Posterior cingulate gyrus (tissue), 11 donors: ENCODE data around the gene PARP15.
"Not testable (repeated sequence)": the region's sequence is repeated elsewhere in the genome, so short reads cannot be mapped to it uniquely, and the experiment has no call there.

Experiments
- DNase-seq, 10 donors: peaks; one replicate each; pipeline versions ENCODE4 v3.0.0 to v3.0.0-alpha.2; 2020 to 2021; ENCODE audit warnings: mixed read lengths in 3 of 10
- intact Hi-C: fragments of 100-400 bp; cut with DNase I; formaldehyde crosslinking; loops from one replicate; pipeline ENCODE4 v1.15.1; 2023

Gene PARP15

DNA sequence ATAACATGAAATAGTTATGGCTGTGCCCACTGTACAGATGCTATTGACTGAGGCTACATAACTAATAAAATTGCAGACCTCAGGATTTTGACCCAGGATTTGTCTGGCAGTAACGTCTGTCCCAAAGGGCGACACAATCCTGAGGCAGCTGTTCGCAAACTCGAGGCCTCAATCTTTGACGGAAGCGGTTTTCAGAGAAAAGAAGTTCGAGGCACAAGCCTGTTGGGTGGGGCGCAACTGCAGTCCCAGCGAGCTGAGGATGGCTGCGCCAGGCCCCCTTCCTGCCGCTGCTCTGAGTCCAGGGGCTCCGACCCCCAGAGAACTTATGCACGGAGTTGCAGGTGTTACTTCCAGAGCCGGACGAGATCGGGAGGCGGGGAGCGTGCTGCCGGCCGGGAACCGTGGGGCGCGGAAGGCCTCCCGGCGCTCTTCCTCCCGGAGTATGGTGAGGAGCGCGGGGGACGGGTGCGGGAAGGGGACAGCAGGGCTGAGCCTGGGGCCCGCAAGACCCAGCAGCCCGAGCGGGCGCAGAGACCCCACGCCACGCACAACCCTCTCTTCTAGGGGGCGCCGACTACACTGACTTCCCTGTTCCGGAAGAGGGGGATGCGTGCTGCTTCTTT is at the start of gene PARP15:
TSS of gene PARP15 (plus strand) at position 242 of the 623 bp plus-strand sequence. CDS start at position 260, 18 bp downstream.
- DNase-seq, result peak in 1 of 10 donors; percentile 65
- intact Hi-C loops, result no loop called here

DNA sequence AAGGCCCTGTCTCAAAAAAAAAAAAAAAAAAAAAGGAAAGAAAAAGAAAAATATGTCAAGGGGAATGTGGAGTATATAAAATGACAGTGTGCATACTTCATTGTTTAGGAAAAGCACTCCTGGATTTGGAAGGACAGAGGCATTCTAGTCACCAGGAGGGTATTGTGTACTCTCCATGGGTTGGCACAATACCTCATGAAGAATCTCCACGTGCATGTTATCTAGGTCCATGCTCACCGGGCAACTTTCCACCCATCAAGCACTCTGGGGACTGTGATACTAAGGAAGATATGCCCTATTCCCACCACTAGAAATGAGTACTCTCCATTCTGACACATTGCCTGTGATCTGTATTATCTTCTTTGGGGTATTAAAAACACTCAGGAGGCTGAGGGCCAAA is 47.3 kb upstream of the PARP15 start:
- intact Hi-C loops, result no loop called here
- DNase-seq, result no peak

DNA sequence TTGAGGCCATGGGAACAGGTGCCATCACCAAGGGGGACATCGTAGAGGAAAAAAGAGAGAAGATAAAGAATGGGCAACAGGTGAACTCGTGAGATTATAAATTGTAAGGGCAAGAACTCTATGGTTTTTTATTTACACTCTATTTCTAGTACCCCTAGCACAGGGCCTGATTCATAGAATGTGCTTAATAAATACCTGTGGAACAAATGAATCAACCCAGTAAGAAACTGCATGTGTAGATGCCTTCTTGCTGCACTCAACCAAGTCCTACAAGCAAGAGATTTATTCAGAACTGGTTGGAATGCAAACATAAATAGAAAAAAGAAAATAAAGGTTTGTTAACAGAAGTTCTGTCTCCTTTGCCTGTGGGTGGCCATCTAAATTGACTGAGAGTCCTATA is 44.0 kb upstream of the PARP15 start:
- DNase-seq, result no peak
- intact Hi-C loops, result no loop called here

DNA sequence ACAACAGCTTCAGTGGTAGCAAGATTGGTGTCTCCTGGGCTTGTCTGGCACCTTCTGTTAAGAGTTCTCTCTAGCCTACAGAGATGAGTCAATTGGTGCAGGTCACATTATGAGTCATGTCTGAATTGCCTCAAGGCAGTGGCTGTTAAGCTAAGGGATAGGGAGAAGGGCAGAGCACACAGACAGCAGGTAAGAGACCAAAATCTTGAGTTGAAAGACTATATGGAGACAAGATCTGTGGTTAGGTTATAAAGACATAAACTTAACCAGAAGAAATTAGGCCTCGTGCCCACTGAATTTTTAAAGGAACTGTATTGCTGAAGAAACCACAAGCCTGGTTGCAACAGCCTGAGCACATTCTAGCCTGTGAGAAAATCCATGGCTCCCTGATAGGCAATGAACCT is 43.5 kb upstream of the PARP15 start:
- intact Hi-C loops, result no loop called here
- no peak for DNase-seq

DNA sequence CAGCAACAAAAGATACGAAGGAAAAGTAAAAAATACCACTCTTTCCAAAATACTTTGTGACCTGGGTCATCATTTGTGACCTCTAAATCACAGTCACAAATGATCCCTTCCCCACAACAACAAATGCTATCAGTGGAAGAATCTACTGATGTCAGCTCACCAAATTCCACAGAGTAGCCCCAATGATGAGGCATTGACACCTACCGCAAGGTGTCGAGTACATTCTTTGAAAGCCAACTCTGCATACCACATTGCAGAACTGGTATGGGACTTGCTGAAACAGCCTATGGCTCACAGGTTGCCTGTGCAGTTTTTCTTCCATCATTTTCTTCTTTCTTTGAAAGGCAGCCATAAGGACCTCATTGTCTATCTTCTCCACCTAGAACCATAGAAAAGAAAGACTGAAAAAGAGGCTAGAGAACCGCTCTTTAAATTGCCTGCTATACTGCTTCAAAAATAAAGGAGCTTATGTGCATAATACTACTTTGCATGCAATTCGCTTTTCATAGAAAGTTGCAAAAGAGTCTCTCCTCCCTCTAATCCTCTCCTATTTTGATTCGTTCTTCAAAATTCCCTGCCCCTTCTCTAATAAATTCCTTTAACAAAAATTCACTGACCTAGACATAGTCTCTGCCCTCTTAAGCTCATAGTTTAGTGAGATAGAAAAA is 41.4 kb upstream of the PARP15 start:
- intact Hi-C loops, result no loop called here
- DNase-seq, result no peak

DNA sequence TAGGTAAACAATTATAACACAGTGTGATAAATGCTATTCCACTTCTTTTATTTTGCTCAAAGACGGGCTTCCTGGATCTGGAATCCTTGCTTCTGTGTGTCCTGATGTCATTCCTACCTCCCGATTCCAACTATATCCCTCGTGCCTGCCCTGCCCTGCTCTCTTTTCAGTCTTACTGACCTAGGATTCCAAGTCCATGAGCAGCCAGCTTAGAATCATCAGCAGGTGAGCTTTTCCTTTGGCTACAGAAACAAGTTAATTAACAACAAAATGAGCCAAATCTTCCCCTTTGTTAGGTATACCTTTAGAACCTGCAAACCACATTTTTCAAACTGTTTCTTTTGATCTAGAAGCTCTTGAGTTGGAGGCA is 40.8 kb upstream of the PARP15 start:
- no peak for DNase-seq
- intact Hi-C loops, result no loop called here

DNA sequence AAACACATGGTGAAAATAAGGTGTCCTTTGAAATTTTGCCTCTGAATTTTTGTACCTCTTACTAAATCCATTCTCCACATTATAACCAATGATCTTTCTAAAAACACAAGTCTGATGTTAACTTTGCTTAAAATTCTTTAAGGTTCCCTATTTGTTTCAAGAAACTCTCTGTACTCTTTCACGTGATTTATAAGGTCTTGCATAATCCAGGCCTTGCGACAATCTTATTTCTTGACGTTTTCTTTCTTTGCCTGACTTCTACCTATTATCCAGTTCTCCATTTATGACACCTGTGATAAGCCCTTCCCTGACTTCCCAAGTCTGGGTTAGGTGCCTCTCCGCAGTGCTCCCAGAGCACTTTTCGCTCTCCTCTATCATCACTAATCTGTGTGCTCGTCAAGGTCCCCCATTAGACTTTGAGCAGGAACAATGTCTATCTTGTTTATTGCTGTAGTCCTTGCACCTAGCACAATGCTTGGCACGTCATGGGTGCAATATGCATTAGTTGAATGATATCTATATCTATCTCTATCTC is 38.4 kb upstream of the PARP15 start:
- no peak for DNase-seq
- intact Hi-C loops, result no loop called here

DNA sequence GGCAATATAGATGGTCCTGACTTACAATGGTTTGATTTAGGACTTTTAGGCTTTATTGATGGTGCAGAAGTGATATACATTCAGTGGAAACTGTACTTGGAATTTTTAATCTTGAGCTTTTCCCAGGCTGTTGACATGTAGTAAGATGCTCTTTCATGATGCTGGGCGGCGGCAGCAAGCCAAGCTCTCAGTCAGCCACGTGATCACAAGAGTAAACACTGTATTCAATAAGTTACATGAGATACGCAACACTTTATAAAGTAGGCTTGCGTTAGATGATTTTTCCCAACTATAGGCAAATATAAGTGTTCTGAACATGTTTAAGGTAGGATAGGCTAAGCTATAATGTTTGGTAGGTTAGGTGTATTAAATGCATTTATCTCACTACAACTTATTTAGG is 31.3 kb upstream of the PARP15 start:
- DNase-seq, result no peak
- intact Hi-C loops, result no loop called here

DNA sequence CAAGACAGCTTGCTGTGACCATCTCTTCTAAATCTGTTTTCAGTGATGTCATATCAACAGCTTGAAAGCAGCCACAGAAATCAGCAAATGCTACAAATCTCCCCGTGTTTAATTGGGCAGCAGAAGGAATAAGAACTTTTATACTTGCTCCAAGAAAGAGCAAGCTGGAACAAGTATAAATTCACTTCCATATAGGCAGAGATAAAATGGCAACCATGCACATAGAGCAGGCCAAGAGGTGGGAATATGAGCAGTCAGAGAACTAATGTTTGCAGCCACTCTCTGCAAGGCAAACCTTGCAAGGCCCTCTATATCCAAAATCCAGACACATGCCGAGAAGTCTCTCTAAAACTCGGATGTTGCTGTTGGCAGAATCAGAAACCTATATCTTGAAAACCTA is 29.4 kb upstream of the PARP15 start:
- DNase-seq, result no peak
- intact Hi-C loops, result no loop called here

DNA sequence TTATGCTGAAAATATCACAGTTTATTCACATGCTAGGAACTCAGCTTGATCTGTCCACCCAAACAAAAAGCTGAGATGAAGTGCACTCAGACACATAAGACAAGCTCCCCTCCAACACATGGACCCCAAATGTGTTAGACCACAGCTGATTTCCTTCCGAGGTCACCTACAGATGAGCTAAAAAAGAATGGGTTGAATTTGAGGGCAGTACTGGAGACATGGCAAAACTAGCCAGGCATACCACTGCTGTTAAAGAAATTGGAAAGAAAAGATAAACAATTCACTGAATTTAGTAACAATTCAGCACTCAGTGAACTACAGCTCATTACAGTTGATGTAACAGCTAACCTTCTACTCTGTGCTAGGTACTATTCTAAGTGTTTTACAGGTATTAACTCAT is 28.8 kb upstream of the PARP15 start:
- no peak for DNase-seq
- intact Hi-C loops, result no loop called here

DNA sequence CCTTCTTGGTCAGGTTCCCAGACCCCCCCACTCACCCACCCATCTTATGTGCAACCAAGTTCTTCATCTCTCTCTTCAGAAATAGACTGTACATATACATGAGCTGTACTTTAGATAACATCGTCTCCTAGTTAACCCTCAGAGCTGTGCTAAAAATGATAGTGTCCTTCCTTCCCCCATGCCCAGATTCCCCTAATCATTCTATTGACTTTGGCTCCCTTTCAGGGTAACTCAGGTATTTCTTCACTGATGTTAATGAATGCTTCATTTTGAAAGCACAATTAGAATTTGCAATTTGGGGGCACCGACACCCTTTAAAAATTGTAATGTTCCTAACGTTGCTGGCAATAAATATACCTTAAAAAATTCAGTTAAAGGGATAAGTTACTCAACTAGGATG is 24.3 kb upstream of the PARP15 start:
- DNase-seq, result no peak
- intact Hi-C loops, result no loop called here

DNA sequence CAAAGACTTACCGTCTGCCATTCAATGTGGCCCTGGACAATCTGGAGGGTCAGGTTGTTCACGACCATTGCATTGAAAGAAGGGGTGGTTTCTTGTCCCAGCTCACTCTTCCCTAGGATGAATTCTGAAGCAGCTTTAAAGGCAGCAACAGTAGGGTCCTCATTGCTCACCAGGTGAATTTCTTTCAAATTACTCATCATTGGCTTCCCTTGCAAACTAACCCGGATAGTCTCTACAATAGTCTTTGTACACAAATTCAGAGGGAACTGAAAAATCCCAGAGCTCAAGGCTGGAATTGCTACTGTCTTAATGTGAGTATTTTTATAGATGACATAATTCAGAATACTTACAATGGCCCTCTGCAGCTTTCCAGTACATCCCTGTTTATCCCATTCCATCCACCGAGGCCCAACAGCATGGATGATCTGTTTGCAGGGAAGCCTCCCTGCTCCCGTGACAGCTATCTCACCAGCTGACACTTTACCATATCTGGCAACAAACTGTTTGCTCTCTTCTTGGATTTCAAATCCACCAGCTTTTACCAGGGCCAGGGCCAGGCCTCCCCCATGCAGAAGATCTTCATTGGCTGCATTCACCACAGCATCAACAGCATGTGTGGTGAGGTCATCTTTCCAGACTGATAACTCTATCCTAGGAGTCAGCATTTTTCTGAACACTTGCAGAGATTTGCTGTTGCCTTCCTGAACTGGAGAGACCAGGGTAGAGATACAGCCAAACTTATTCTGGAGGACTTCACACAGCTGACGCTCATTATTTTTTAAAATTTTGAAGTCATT is 22.0 kb upstream of the PARP15 start:
- no peak for DNase-seq
- intact Hi-C loops, result no loop called here

DNA sequence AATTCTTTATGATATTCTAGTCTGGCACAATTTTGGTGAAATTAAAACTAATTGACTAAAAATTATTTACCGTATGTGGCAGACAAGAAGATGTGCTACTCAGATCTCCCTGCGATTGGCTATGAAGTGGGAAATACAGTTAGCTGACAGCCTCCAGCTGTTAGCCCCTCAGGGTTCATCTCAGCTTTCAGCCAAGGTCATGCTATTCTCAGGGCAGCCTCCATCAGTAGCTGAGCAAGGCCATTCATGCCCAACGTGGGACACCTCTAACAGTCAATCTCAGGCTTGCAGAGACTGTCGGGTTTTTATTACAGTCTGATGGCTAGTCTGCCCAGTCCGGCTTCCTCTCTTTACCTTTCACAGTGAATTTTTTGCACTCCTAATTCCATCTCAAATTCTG is 20.1 kb upstream of the PARP15 start:
- intact Hi-C loops, result no loop called here
- no peak for DNase-seq

DNA sequence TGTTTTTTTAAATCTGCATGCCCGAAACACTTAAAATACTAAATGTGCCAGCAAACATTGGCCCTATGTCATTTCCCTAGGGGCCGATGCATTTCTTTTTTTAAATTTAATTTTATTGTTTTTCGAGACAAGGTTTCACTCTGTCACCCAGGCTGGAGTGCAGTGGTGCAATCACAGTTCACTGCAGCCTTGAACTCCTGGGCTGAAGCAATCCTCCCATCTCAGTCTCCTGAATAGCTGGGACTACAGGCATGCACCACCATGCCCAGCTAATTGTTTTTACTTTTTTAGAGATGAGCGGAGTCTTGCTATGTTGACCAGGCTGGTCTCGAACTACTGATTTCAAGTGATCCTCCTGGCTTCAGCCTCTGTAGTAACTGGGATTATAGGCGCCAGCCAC is 18.8 kb upstream of the PARP15 start:
- no peak for DNase-seq
- intact Hi-C loops, result no loop called here

DNA sequence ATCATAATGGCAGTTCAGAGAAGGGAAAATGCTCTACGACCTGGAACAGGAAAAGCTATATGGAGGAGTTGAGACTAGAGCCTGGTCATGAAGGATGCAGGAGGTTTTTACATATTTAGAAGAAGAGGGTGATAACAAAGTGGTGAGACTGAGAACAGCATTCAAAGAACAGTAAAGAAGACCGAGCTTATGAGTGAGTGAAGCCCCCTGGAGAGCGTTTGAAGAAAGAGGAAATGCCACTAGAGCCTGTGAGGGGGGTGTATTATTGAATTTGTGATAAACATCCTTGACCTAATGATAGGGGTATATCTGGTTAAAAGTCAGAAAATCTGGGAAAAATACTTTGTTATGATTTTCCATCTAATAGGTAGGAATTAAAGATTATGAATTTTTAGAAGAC is 17.5 kb upstream of the PARP15 start:
- intact Hi-C loops, result loop anchor here (2.0 kb wide), 1 partner anchor 119 kb away; no protein-coding TSS in a partner anchor
- DNase-seq, result no peak

DNA sequence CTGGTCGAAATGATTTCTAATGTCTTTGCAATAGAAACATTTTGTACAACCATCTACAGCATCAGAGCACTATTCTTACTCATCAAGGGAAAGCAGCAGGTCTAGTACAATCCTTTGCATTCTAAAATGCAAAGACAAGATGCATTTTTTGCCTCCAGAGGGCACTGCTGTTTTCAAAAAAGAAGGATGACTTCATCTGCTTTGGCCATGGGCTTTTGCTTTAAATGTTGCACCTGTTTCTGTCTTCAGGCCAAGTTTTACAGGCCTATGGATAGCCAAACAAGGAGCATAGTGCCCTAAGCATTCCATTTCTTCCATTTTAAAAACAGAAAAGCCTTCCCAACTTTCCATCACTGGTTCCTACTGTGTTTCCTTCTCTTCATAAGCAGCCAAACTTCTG is 16.8 kb upstream of the PARP15 start:
- intact Hi-C loops, result loop anchor here (2.0 kb wide), 1 partner anchor 118 kb away; no protein-coding TSS in a partner anchor
- no peak for DNase-seq

DNA sequence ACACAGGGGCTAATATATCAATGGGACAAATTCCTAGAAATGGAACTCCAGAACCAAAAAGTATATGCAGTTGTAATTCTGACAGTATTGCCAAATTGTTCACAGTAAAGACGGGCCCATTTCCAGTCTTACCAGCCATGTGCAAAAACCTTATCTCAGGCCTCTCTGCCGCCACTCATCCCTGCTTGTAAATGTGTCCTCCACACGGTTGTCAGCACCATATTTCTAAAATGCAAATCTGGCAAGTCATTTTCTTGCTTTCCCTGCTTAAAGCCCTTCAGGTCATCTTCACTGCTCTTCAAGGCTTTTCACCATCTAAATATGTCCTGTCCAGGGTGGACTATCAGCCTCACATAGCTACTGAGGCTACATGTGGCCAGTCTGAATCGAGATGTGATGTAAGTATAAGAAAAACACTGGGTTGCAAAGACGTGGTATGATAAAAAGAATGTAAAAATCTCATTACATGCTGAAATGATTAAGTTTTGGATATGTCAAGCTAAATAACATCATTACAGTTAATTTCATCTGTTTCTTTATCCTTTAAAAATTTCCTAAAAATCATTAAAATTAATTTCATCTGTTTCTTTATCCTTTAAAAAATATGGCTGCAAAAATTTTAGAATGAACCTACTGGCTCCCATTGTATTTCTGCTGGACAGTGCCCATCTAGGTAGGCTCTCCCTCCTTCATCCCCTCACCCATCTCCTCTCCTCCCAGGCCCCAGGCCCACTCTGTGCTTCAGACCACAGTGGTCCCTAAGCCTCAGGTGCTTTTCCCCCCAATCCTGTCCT is 14.3 kb upstream of the PARP15 start:
- DNase-seq, result no peak
- intact Hi-C loops, result no loop called here

DNA sequence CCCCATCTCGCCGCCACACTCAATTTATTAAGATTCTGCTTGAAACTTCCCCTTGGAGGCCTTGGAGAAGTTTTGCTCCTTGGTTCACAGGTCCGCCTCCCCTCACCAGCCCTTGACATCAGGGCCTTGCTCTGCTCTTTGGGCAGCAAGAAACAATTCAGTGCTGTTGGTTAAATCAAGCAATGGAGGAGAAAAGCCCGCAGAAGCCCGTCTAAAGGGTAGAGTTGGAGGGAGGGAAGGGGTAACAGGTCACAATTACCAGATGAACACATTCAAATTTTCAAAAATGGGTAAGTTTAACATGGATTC is 13.8 kb upstream of the PARP15 start:
- DNase-seq, result no peak
- intact Hi-C loops, result no loop called here

DNA sequence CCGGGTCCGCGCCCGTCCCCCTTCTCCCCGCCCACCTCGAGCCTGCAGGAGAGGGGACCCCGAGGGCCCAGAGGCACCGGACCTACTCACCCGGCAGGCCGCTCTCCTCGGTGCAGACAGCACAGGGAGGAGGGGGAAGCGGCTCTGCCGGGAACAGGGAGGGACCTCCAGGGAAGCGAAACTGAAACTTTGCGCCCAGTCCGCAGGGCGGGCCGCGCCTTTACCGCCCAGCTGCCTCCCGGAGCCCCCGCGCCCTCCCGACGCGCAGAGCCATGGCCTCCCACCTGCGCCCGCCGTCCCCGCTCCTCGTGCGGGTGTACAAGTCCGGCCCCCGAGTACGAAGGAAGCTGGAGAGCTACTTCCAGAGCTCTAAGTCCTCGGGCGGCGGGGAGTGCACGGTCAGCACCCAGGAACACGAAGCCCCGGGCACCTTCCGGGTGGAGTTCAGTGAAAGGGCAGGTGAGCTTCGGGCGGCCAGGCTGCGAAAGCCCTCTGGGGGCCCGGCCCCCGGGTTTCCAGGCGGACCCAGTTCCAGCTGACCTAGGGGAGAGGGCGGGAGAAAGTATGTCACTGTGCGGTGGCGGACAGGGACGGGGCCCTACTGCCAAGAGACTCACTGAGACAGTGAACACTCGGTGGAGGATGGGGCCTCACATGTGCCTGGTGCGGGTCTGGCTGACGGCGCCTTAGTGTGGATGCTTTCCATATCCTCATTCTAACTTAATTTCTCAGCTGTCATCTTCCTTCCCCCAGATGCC is 13.1 kb upstream of the PARP15 start, which contains the start of the genes DTX3L and PARP9:
TSS of gene DTX3L (plus strand) at position 184 of the 758 bp plus-strand sequence. CDS start at position 273, 89 bp downstream.
TSS of gene PARP9 (minus strand) at position 146 of the 758 bp plus-strand sequence. CDS start 4,680 bp downstream, outside the sequence.
- intact Hi-C loops, result no loop called here
- peak in 9 of 10 donors; percentile 35 to 94 (median 65) for DNase-seq

DNA sequence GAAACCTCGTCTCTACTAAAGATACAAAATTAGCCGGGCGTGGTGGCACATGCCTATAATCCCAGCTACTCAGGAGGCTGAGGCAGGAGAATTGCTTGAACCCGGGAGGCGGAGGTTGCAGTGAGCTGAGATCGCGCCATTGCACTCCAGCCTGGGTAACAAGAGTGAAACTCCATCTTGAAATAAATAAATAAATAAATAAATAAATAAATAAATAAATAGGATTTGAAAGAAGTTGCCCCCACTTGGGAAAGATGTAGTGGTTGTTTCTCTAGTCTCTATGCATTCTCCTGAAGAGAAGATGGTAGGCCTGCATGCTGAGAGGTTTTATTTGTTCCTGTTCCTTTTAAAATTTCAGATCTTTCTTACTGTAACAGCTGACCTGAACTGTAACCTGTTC is 9.3 kb upstream of the PARP15 start:
- intact Hi-C loops, DNase-seq: not testable (repeated sequence)
